Activated naive CD4-positive, alpha-beta T cell treated with anti-CD3 and anti-CD28 coated beads for 36 hours (primary cell): Measurements from ENCODE around the gene SERPINA6. TPM values are rescaled to one million over a fixed set of nuclear protein-coding genes. Genes with fewer than 3 reads are reported as not detected.
"Not testable (repeated sequence)": the region's sequence is repeated elsewhere in the genome, so short reads cannot be mapped to it uniquely, and the experiment has no call there.

Experiments used
- CTCF ChIA-PET: fragments of 350-600 bp; sonication (Branson Sonifier 250); formaldehyde crosslinking; loops from one replicate; lab custom pipeline; 2021; ENCODE audit warnings: antibody characterized with exemption; lab: Charles Lee
- DNase-seq: peaks from one replicate; pipeline ENCODE4 v3.0.0-alpha.2; 2020
- H3K27ac Mint-ChIP-seq: one replicate; pipeline ENCODE4 v1.8.0; 2021; ENCODE audit warnings: mild to moderate bottlenecking, mixed read lengths
- H3K27me3 Mint-ChIP-seq: one replicate; pipeline ENCODE4 v1.8.0; 2021; ENCODE audit warnings: low read depth, mixed read lengths
- H3K36me3 Mint-ChIP-seq: one replicate; pipeline ENCODE4 v1.8.0; 2021; ENCODE audit warnings: low read depth, mixed read lengths
- H3K4me1 Mint-ChIP-seq: one replicate; pipeline ENCODE4 v1.8.0; 2021; ENCODE audit warnings: low read depth, mixed read lengths
- H3K4me3 Mint-ChIP-seq: one replicate; pipeline ENCODE4 v1.8.0; 2021; ENCODE audit warnings: mild to moderate bottlenecking, moderate library complexity, mixed read lengths
- H3K9me3 Mint-ChIP-seq: one replicate; pipeline ENCODE4 v1.8.0; 2021; ENCODE audit warnings: mixed read lengths
- intact Hi-C: fragments of 100-400 bp; cut with micrococcal nuclease; formaldehyde crosslinking; loops from one replicate; pipeline ENCODE4 v1.15.1; 2023
- total RNA-seq, 2 experiments: library from RNA; stranded (reverse); gene quantifications; one replicate each; pipeline ENCODE4 v1.2.3, GENCODE V29; 2021

The SERPINA6 gene
- total RNA-seq, 2 experiments from 2014 or later: not detected

GRCh38 chr14:94363151-94363624 is 40.1 kb upstream of the SERPINA6 start:
- CTCF ChIA-PET: no interaction called here
- no peak for DNase-seq
- Mint-ChIP-seq H3K27ac (no peak overlapping the region), H3K27me3 (peaks cover 9% of the 10 kb centered on the region), H3K36me3 (no peaks in the 10 kb centered on the region), H3K9me3 (no peaks in the 10 kb centered on the region), H3K4me3 (no peak overlapping the region), H3K4me1 (no peaks in the 10 kb centered on the region)
- intact Hi-C loops: loop anchor here (2.0 kb wide), 1 partner anchor 16 kb away; no protein-coding TSS in a partner anchor

DNA sequence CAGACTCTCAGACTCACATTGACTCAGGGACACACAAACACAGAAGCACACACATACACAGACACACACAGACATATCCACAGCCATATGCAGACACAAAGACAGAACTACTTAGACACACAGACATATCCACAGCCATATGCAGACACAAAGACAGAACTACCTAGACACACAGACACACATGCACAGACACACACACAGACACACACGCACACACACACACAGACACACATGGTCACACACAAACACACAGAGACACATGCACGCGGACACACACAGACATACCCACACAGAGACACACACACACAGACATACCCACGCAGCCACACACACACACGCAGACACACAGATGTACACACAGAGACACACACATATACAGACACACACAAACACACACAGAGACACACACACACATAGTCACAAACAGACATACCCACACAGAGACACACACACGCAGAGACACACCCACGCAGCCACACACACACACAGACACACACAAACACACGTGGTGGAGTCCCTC is 39.5 kb upstream of the SERPINA6 start:
- Mint-ChIP-seq H3K27ac (peak overlapping the region; percentile 0), H3K36me3 (no peaks in the 10 kb centered on the region), H3K4me1 (no peaks in the 10 kb centered on the region), H3K4me3 (no peak overlapping the region), H3K9me3 (no peaks in the 10 kb centered on the region), H3K27me3 (peaks cover 14% of the 10 kb centered on the region)
- intact Hi-C loops: loop anchor here (2.0 kb wide), 1 partner anchor 16 kb away; no protein-coding TSS in a partner anchor
- CTCF ChIA-PET: no interaction called here
- no peak for DNase-seq

DNA sequence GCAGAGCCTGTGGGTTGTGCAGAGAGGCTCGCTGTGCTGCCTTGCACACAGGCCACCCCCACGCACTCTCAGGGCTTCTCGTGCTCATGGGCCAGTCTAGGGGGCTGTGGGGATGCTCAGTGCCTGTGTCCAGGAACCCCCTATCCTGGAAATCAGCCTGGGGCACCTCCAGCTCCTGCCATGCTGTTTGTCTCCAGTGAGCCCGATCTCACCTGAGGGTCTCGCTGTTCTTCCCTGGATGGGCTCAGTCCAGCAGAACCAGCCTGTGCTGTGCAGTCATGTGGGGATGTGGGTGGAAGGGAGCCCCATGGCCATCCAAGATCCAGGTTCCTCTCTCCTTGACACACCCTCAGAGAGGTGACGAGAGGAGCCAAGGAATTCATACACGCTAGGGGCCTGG is 38.5 kb upstream of the SERPINA6 start:
- H3K4me1 Mint-ChIP-seq: no peaks in the 10 kb centered on the region
- CTCF ChIA-PET: no interaction called here

DNA sequence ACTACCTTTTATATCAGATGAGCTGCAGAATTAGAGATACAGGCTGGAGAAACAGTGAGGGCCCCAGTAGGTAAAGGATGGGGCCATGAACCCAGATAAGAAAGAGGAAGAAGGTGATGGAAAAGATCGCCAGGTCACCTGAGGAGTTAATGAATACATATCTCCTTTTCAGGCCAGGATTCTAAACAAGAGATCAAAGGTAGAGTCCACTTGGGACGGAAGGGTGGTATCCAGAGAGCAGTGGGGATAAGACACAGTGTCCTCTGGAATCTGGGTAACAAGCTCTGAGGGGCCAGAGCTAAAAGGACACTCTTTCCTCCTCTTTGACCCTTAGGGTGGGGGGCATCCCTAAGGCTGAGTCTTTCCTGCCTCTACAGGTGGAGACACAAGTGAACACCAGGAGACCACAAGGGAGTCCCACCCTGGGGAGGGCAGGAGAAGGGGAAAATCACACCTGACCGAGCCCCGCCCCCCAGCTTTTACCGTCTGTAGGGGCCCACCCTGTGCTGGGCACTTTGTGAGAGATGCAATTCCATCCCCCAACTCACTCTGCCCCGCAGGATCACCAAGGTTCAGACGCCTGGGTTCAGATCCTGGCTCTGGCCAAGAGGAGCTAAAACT is 37.9 kb upstream of the SERPINA6 start:
- no peaks in the 10 kb centered on the region for H3K9me3 Mint-ChIP-seq
- H3K27ac Mint-ChIP-seq: no peak overlapping the region
- H3K36me3 Mint-ChIP-seq: no peaks in the 10 kb centered on the region
- peaks cover 20% of the 10 kb centered on the region for H3K27me3 Mint-ChIP-seq
- H3K4me1 Mint-ChIP-seq: no peaks in the 10 kb centered on the region
- no peak overlapping the region for H3K4me3 Mint-ChIP-seq
- CTCF ChIA-PET: no interaction called here
- DNase-seq: no peak
- intact Hi-C loops: no loop called here

More for the DNA sequence above, 38.5 kb upstream of the SERPINA6 start:
- Mint-ChIP-seq H3K9me3 (no peaks in the 10 kb centered on the region), H3K36me3 (no peaks in the 10 kb centered on the region), H3K27me3 (peaks cover 15% of the 10 kb centered on the region), H3K27ac (no peak overlapping the region), H3K4me3 (no peak overlapping the region)
- intact Hi-C loops: loop anchor here (2.0 kb wide), 1 partner anchor 17 kb away; no protein-coding TSS in a partner anchor
- DNase-seq: no peak

DNA sequence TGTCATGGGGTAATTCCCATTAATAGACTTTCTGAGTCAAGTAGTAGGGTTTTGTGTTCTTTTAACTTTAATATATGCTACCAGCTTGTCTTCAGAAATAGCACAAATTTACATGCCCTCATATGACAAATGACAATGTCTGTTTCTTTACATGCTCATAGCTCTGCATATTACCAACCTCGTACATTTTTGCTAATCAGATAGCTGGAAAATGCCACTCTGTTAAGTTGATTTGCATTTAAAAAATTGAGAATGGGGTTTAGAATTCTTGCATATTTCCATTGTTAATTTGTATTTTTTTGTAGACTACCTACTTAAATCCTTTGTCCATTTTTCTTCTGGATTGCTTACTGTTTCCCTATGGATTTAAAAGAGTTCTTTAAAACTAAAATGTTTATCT is 34.0 kb upstream of the SERPINA6 start:
- CTCF ChIA-PET: no interaction called here
- no peak overlapping the region for H3K4me3 Mint-ChIP-seq
- H3K27me3 Mint-ChIP-seq: peaks cover 30% of the 10 kb centered on the region
- H3K4me1 Mint-ChIP-seq: peaks cover 4% of the 10 kb centered on the region
- intact Hi-C loops: no loop called here
- no peak for DNase-seq
- H3K9me3 Mint-ChIP-seq: peaks cover under 1% of the 10 kb centered on the region
- H3K27ac Mint-ChIP-seq: no peak overlapping the region
- no peaks in the 10 kb centered on the region for H3K36me3 Mint-ChIP-seq

DNA sequence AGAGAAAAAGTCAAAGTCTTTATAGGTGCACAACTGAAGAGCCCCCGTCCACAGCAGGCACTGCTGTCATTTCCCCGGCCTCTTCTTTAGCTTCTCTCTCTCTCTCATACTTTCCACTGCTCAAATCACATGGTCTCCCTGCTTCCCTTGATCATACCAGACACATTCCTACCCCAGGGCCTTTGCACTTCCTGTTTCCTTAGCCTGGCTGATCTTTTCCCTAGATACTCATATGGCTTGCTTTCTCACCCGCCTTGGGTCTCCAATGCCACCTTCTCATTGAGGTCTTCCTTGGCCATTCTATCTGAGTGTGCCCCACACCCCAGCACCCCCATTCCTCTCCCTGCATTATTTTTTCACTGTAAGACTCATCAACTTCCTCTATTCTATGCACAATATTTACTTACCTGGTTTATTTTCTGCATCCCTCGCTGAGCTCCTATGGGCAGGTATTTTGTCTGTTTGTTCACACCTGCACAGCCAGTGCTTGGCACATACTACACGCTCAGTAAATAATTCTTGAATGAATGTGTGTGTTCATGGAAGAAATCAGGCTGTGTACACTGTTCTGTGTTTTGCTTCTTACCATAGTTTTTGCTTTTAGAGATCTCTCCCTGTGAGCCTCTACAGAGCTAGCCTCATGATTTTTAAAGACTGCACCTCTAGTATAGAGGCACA is 33.4 kb upstream of the SERPINA6 start:
- Mint-ChIP-seq H3K36me3 (no peaks in the 10 kb centered on the region), H3K27me3 (peaks cover 35% of the 10 kb centered on the region), H3K9me3 (peaks cover 6% of the 10 kb centered on the region), H3K27ac (no peak overlapping the region), H3K4me1 (peaks cover 6% of the 10 kb centered on the region), H3K4me3 (no peak overlapping the region)
- no peak for DNase-seq
- intact Hi-C loops: no loop called here
- CTCF ChIA-PET: no interaction called here

DNA sequence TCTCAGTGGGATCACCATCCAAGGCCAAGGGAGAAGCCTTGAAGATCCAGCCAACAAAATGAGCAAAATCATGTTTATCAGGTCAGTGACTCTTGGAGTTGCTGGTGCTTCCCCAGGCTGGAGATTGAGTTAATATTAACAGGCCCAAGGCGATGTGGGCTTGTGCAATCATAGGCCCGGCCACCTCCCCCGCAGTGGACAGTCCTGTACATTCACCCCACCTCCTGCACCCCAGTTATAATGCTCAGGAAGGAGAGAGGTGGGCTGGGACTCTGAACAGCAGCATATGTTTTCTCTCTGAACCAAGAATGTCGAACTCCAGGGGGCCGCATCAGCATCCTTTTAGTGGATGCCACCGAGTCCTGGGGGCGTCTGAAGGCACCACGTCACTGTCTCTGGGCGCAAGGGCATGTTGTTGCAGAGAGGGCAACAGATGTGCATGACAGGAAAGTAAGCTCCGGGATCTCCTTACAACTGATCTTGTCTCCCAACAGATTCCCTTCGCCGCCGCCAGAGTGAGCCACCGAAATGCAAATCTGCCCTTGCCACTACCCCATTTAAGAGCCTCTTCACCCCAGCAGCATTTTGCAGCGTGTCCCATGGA is 32.2 kb upstream of the SERPINA6 start:
- Mint-ChIP-seq H3K4me3 (no peak overlapping the region), H3K9me3 (peaks cover 7% of the 10 kb centered on the region), H3K27me3 (peaks cover 38% of the 10 kb centered on the region), H3K36me3 (no peaks in the 10 kb centered on the region), H3K4me1 (peaks cover 7% of the 10 kb centered on the region), H3K27ac (no peak overlapping the region)
- CTCF ChIA-PET: no interaction called here
- intact Hi-C loops: loop anchor here (1.0 kb wide), 2 partner anchors 57 to 131 kb away; no protein-coding TSS in a partner anchor
- peak; percentile 54 for DNase-seq

DNA sequence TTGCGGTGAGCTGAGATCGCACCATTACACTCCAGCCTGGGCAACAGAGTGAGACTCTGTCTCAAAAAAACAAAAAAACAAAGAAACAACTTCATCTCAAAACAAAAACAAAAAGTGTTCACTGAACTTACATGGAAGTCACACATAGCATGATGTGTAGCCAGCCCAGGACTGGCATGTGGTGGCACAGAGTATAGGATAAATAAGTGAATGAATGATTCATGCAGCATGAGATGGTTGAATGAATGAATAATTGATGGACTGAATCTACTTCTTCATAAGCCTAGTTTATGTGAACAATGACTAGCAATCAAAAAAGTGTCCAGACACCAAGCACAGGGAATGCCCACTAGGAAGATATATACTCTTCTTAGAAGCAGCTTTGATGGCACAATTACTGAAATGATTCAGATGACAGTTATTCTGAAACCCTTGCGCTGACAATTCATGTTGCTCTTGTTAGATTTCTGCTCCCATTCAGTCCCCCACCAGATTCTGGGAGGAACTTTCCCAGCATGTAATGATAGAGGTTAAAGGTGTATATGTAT is 31.6 kb upstream of the SERPINA6 start:
- H3K27me3 Mint-ChIP-seq: peaks cover 40% of the 10 kb centered on the region
- peaks cover 7% of the 10 kb centered on the region for H3K9me3 Mint-ChIP-seq
- H3K4me3 Mint-ChIP-seq: no peak overlapping the region
- intact Hi-C loops: loop anchor here (1.0 kb wide), 2 partner anchors 58 to 132 kb away; no protein-coding TSS in a partner anchor
- no peaks in the 10 kb centered on the region for H3K36me3 Mint-ChIP-seq
- CTCF ChIA-PET: no interaction called here
- no peak overlapping the region for H3K27ac Mint-ChIP-seq
- H3K4me1 Mint-ChIP-seq: peaks cover 7% of the 10 kb centered on the region
- no peak for DNase-seq

DNA sequence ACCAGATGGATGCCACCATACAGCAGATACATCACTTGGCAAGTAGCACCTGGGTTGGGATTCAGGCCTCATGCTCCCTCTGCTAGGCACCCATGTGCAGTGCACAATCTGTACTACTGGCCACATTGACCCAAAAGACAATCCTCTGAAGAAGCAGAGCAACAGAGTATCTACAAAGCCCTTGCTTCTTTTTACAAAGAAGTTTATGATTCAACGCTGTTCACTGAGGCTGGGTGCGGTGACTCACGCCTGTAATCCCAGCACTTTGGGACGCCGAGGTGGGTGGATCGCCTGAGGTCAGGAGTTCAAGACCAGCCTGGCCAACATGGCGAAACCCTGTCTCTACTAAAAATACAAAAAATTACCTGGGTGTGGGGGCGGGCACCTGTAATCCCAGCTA is 31.1 kb upstream of the SERPINA6 start:
- H3K4me1 Mint-ChIP-seq, H3K27ac Mint-ChIP-seq, CTCF ChIA-PET, H3K4me3 Mint-ChIP-seq, H3K9me3 Mint-ChIP-seq, H3K36me3 Mint-ChIP-seq, intact Hi-C loops, DNase-seq: not testable (repeated sequence)
- H3K27me3 Mint-ChIP-seq: peaks cover 40% of the 10 kb centered on the region

DNA sequence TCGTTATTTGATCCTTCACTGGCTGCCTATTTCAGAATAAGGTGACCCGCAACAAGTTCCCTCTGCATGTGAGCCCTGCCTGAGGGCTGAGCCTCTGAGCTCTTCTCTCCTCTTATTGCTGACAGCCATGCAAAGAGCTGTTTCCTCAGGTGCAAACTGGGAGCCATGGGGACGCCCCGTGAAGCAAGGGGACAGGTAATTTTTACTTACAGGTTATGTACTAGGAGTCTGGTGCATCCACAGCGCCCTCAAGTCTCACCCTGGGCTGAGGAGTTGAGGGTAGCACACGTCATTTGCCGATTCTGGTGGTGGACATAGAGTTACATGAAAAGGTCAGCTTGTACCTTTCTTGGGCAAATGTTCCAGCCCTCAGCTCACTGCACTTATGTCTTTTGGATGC is 26.1 kb upstream of the SERPINA6 start:
- CTCF ChIA-PET: no interaction called here
- Mint-ChIP-seq H3K9me3 (peaks cover 11% of the 10 kb centered on the region), H3K27ac (no peak overlapping the region), H3K4me1 (peaks cover 18% of the 10 kb centered on the region), H3K27me3 (peaks cover 28% of the 10 kb centered on the region), H3K4me3 (no peak overlapping the region), H3K36me3 (no peaks in the 10 kb centered on the region)
- no peak for DNase-seq
- intact Hi-C loops: no loop called here

GRCh38 chr14:94348836-94349235 is 25.7 kb upstream of the SERPINA6 start:
- peaks cover 18% of the 10 kb centered on the region for H3K4me1 Mint-ChIP-seq
- no peak overlapping the region for H3K4me3 Mint-ChIP-seq
- H3K27me3 Mint-ChIP-seq: peaks cover 28% of the 10 kb centered on the region
- H3K27ac Mint-ChIP-seq: no peak overlapping the region
- intact Hi-C loops: no loop called here
- DNase-seq: no peak
- no peaks in the 10 kb centered on the region for H3K36me3 Mint-ChIP-seq
- peaks cover 11% of the 10 kb centered on the region for H3K9me3 Mint-ChIP-seq
- CTCF ChIA-PET: no interaction called here

DNA sequence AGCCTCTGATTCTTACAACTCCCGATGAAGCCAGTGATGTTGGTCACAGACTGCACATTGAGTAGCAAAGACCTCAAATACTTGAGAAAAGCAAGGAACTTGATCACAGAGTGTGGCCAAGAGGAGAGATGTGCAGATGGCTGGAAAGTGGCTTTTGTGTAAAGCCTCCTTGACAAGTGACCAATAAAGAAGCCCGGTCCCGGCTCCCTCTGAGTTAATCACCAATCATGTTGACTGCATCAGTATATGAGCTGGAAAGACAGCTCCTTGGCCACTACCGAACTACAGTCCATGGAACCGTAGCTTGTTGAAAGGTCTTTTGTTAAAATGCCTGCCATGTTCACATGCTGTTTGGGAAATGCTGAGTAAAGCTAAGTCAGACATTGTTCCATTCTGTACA is 23.7 kb upstream of the SERPINA6 start:
- Mint-ChIP-seq H3K27ac (peak overlapping the region; percentile 86), H3K36me3 (no peaks in the 10 kb centered on the region), H3K27me3 (peaks cover 29% of the 10 kb centered on the region), H3K4me3 (no peak overlapping the region), H3K4me1 (peaks cover 26% of the 10 kb centered on the region), H3K9me3 (peaks cover 8% of the 10 kb centered on the region)
- CTCF ChIA-PET: interaction anchor here (0.6 to 1.0 kb wide), 2 partner anchors 24 to 406 kb away, joined by 3 read pairs; no protein-coding TSS in a partner anchor
- intact Hi-C loops: loop anchor here (1.0 to 2.0 kb wide), 2 partner anchors 45 to 172 kb away; partner anchors contain the start of gene PPP4R4
- no peak for DNase-seq
